HEK293 (cell line): ENCODE measurements around the gene MTMR11.

Source experiments
- BCL11B ChIP-seq: fragments of 450-650 bp; formaldehyde crosslinking; IDR thresholded peaks from 2 replicates; pipeline ENCODE4 v1.5.1; 2016; ENCODE audit warnings: low read depth, missing biosample characterization, missing genetic modification characterization
- EGR2 ChIP-seq: fragments of 450-650 bp; formaldehyde crosslinking; IDR thresholded peaks from 2 replicates; pipeline ENCODE4 v1.5.1; 2016; ENCODE audit warnings: low read depth, missing biosample characterization, missing genetic modification characterization
- GLIS2 ChIP-seq: fragments of 450-650 bp; formaldehyde crosslinking; IDR thresholded peaks from 2 replicates; pipeline ENCODE4 v1.5.1; 2016; ENCODE audit warnings: missing biosample characterization, missing genetic modification characterization
- IKZF3 ChIP-seq: fragments of 450-650 bp; IDR thresholded peaks from 2 replicates; pipeline ENCODE4 v1.5.0; 2018; ENCODE audit warnings: missing biosample characterization, mild to moderate bottlenecking, missing genetic modification characterization, moderate library complexity
- KLF9 ChIP-seq: fragments of 450-650 bp; formaldehyde crosslinking; IDR thresholded peaks from 2 replicates; pipeline ENCODE4 v1.5.1; 2016; ENCODE audit warnings: missing biosample characterization, missing genetic modification characterization, low read depth
- OVOL3 ChIP-seq: fragments of 450-650 bp; formaldehyde crosslinking; IDR thresholded peaks from 2 replicates; pipeline ENCODE4 v1.5.1; 2016; ENCODE audit warnings: missing biosample characterization, missing genetic modification characterization
- PRDM10 ChIP-seq: fragments of 450-650 bp; formaldehyde crosslinking; IDR thresholded peaks from 2 replicates; pipeline ENCODE4 v1.5.1; 2016; ENCODE audit warnings: missing biosample characterization, missing genetic modification characterization
- SALL2 ChIP-seq: fragments of 450-650 bp; formaldehyde crosslinking; IDR thresholded peaks from 2 replicates; pipeline ENCODE4 v1.5.0; 2017; ENCODE audit warnings: missing biosample characterization, mild to moderate bottlenecking, missing genetic modification characterization, borderline replicate concordance
- TRIM28 ChIP-seq: IDR thresholded peaks from 2 replicates; pipeline ENCODE4 v1.6.1; 2011; ENCODE audit warnings: low read length, control low read depth, borderline replicate concordance
- YY1 ChIP-seq: fragments of 450-650 bp; formaldehyde crosslinking; IDR thresholded peaks from 2 replicates; pipeline ENCODE4 v1.5.1; 2018; ENCODE audit warnings: missing biosample characterization, missing genetic modification characterization
- ZBTB20 ChIP-seq: fragments of 450-650 bp; formaldehyde crosslinking; IDR thresholded peaks from 2 replicates; pipeline ENCODE4 v1.5.1; 2016; ENCODE audit warnings: missing biosample characterization, missing genetic modification characterization
- ZBTB8A ChIP-seq: fragments of 450-650 bp; formaldehyde crosslinking; IDR thresholded peaks from 2 replicates; pipeline ENCODE4 v1.5.1; 2016; ENCODE audit warnings: missing biosample characterization, missing genetic modification characterization
- ZFP69B ChIP-seq: fragments of 450-650 bp; formaldehyde crosslinking; IDR thresholded peaks from 2 replicates; pipeline ENCODE4 v1.5.1; 2016; ENCODE audit warnings: missing biosample characterization, missing genetic modification characterization
- ZNF121 ChIP-seq: fragments of 450-650 bp; formaldehyde crosslinking; IDR thresholded peaks from 2 replicates; pipeline ENCODE4 v1.5.1; 2016; ENCODE audit warnings: missing biosample characterization, missing genetic modification characterization
- ZNF133 ChIP-seq: fragments of 450-650 bp; formaldehyde crosslinking; IDR thresholded peaks from 2 replicates; pipeline ENCODE4 v1.5.1; 2016; ENCODE audit warnings: missing biosample characterization, missing genetic modification characterization
- ZNF184 ChIP-seq: fragments of 450-650 bp; IDR thresholded peaks from 2 replicates; pipeline ENCODE4 v1.5.1; 2018; ENCODE audit warnings: missing biosample characterization, mild to moderate bottlenecking, missing genetic modification characterization
- ZNF221 ChIP-seq: fragments of 450-650 bp; formaldehyde crosslinking; IDR thresholded peaks from 2 replicates; pipeline ENCODE4 v1.5.1; 2017; ENCODE audit warnings: missing biosample characterization, missing genetic modification characterization, borderline replicate concordance
- ZNF223 ChIP-seq: fragments of 450-650 bp; formaldehyde crosslinking; IDR thresholded peaks from 2 replicates; pipeline ENCODE4 v1.5.1; 2016; ENCODE audit warnings: missing biosample characterization, missing genetic modification characterization
- ZNF24 ChIP-seq: fragments of 450-650 bp; formaldehyde crosslinking; IDR thresholded peaks from 2 replicates; pipeline ENCODE4 v1.5.1; 2016; ENCODE audit warnings: missing biosample characterization, missing genetic modification characterization
- ZNF311 ChIP-seq: fragments of 450-650 bp; formaldehyde crosslinking; IDR thresholded peaks from 2 replicates; pipeline ENCODE4 v1.5.1; 2017; ENCODE audit warnings: missing biosample characterization, missing genetic modification characterization, borderline replicate concordance
- ZNF513 ChIP-seq: fragments of 450-650 bp; IDR thresholded peaks from 2 replicates; pipeline ENCODE4 v1.5.1; 2018; ENCODE audit warnings: missing biosample characterization, missing genetic modification characterization
- ZNF596 ChIP-seq: fragments of 450-650 bp; IDR thresholded peaks from 2 replicates; pipeline ENCODE4 v1.5.0; 2018; ENCODE audit warnings: missing biosample characterization, mild to moderate bottlenecking, missing genetic modification characterization, moderate library complexity
- ZNF600 ChIP-seq: fragments of 450-650 bp; formaldehyde crosslinking; IDR thresholded peaks from 2 replicates; pipeline ENCODE4 v1.5.1; 2016; ENCODE audit warnings: missing biosample characterization, missing genetic modification characterization
- ZNF629 ChIP-seq: fragments of 450-650 bp; formaldehyde crosslinking; IDR thresholded peaks from 2 replicates; pipeline ENCODE4 v1.5.1; 2017; ENCODE audit warnings: missing biosample characterization, missing genetic modification characterization
- ZNF654 ChIP-seq: fragments of 450-650 bp; formaldehyde crosslinking; IDR thresholded peaks from 2 replicates; pipeline ENCODE4 v1.5.1; 2016; ENCODE audit warnings: low read depth, missing biosample characterization, missing genetic modification characterization
- ZNF660 ChIP-seq: fragments of 450-650 bp; IDR thresholded peaks from 2 replicates; pipeline ENCODE4 v1.5.1; 2018; ENCODE audit warnings: missing biosample characterization, mild to moderate bottlenecking, missing genetic modification characterization
- ZNF664 ChIP-seq: fragments of 450-650 bp; formaldehyde crosslinking; IDR thresholded peaks from 2 replicates; pipeline ENCODE4 v1.5.1; 2016; ENCODE audit warnings: missing biosample characterization, missing genetic modification characterization
- ZSCAN30 ChIP-seq: fragments of 450-650 bp; IDR thresholded peaks from 2 replicates; pipeline ENCODE4 v1.5.1; 2018; ENCODE audit warnings: missing biosample characterization, mild to moderate bottlenecking, missing genetic modification characterization, moderate library complexity
- TF ChIP-seq, protein P1 (sequence below): fragments of 450-650 bp; formaldehyde crosslinking; IDR thresholded peaks from 2 replicates; pipeline ENCODE4 v1.5.1; 2016; ENCODE audit warnings: missing biosample characterization, missing genetic modification characterization
- TF ChIP-seq, protein P2 (sequence below): fragments of 450-650 bp; formaldehyde crosslinking; IDR thresholded peaks from 2 replicates; pipeline ENCODE4 v1.5.1; 2016; ENCODE audit warnings: missing biosample characterization, missing genetic modification characterization

The MTMR11 gene

GRCh38 chr1:149888247-149888998 is 48.3 kb downstream of the MTMR11 start (continued):
- TF ChIP-seq, protein P1, sequence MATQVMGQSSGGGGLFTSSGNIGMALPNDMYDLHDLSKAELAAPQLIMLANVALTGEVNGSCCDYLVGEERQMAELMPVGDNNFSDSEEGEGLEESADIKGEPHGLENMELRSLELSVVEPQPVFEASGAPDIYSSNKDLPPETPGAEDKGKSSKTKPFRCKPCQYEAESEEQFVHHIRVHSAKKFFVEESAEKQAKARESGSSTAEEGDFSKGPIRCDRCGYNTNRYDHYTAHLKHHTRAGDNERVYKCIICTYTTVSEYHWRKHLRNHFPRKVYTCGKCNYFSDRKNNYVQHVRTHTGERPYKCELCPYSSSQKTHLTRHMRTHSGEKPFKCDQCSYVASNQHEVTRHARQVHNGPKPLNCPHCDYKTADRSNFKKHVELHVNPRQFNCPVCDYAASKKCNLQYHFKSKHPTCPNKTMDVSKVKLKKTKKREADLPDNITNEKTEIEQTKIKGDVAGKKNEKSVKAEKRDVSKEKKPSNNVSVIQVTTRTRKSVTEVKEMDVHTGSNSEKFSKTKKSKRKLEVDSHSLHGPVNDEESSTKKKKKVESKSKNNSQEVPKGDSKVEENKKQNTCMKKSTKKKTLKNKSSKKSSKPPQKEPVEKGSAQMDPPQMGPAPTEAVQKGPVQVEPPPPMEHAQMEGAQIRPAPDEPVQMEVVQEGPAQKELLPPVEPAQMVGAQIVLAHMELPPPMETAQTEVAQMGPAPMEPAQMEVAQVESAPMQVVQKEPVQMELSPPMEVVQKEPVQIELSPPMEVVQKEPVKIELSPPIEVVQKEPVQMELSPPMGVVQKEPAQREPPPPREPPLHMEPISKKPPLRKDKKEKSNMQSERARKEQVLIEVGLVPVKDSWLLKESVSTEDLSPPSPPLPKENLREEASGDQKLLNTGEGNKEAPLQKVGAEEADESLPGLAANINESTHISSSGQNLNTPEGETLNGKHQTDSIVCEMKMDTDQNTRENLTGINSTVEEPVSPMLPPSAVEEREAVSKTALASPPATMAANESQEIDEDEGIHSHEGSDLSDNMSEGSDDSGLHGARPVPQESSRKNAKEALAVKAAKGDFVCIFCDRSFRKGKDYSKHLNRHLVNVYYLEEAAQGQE, result peak; percentile 34
- TF ChIP-seq ZNF184 (tag by site-specific recombination), result no peak
- no peak for TF ChIP-seq ZNF664 (tag by site-specific recombination)
- TF ChIP-seq ZNF223, result no peak
- no peak for TF ChIP-seq ZNF311 (tag by site-specific recombination)
- TF ChIP-seq ZNF221 (tag by site-specific recombination), result no peak
- peak; percentile 61; the same call in 1 of the 2 replicates for TF ChIP-seq BCL11B (tag by site-specific recombination)
- 0 out of 2 replicates have a peak, but pooled peaks have one; percentile 26 for TF ChIP-seq ZBTB8A
- no peak for TF ChIP-seq ZNF513 (tag by site-specific recombination)
- TF ChIP-seq ZNF24 (tag by site-specific recombination), result peak; percentile 61; the same call in 1 of the 2 replicates
- TF ChIP-seq ZNF654, result peak; percentile 14
- peak; percentile 59; the same call in 1 of the 2 replicates for TF ChIP-seq ZNF600 (tag by site-specific recombination)
- TF ChIP-seq ZNF133 (tag by site-specific recombination), result no peak
- TF ChIP-seq, protein P2, sequence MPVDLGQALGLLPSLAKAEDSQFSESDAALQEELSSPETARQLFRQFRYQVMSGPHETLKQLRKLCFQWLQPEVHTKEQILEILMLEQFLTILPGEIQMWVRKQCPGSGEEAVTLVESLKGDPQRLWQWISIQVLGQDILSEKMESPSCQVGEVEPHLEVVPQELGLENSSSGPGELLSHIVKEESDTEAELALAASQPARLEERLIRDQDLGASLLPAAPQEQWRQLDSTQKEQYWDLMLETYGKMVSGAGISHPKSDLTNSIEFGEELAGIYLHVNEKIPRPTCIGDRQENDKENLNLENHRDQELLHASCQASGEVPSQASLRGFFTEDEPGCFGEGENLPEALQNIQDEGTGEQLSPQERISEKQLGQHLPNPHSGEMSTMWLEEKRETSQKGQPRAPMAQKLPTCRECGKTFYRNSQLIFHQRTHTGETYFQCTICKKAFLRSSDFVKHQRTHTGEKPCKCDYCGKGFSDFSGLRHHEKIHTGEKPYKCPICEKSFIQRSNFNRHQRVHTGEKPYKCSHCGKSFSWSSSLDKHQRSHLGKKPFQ (tag by site-specific recombination), result peak; percentile 16; the same call in 1 of the 2 replicates
- TF ChIP-seq IKZF3 (tag by site-specific recombination), result peak; percentile 58
- TF ChIP-seq KLF9, result peak; percentile 69
- no peak for TF ChIP-seq OVOL3
- 0 out of 2 replicates have a peak, but pooled peaks have one; percentile 46 for TF ChIP-seq ZBTB20 (tag by site-specific recombination)
- TF ChIP-seq ZNF660, result peak; percentile 77; the same call in 1 of the 2 replicates
- TF ChIP-seq ZFP69B (tag by site-specific recombination), result peak; percentile 70
- TF ChIP-seq EGR2, result peak; percentile 32; the same call in 1 of the 2 replicates
- peak; percentile 70 for TF ChIP-seq YY1 (tag by site-specific recombination)
- TF ChIP-seq PRDM10 (tag by site-specific recombination), result peak; percentile 89
- no peak for TF ChIP-seq GLIS2
- TF ChIP-seq SALL2 (tag by site-specific recombination), result no peak
- no peak for TF ChIP-seq ZNF596 (tag by site-specific recombination)
- TF ChIP-seq ZNF121 (tag by site-specific recombination), result no peak
- peak; percentile 71; the same call in 1 of the 2 replicates for TF ChIP-seq TRIM28
- TF ChIP-seq ZSCAN30 (tag by site-specific recombination), result peak; percentile 66; the same call in 1 of the 2 replicates
- TF ChIP-seq ZNF629 (tag by site-specific recombination), result peak; percentile 71
